HepG2 (cell line): ENCODE data around the gene POLR3K. TPM values are rescaled to one million over a fixed set of nuclear protein-coding genes. Genes with fewer than 3 reads are reported as not detected.

Source experiments
- DZIP1 ChIP-seq: sonication (generic); formaldehyde crosslinking; IDR thresholded peaks from 2 replicates; pipeline ENCODE4 v1.5.0; 2020; ENCODE audit warnings: mild to moderate bottlenecking, missing genetic modification reagents
- ELF4 ChIP-seq: sonication (generic); formaldehyde crosslinking; IDR thresholded peaks from 2 replicates; pipeline ENCODE4 v1.5.0; 2020; ENCODE audit warnings: missing genetic modification reagents, mild to moderate bottlenecking, moderate library complexity, borderline replicate concordance
- KLF16 ChIP-seq, 2 experiments: sonication (generic) in 1 of 2; formaldehyde crosslinking in 1 of 2; IDR thresholded peaks; 2 replicates each; pipeline versions ENCODE4 v1.6.1 to v1.8.0; 2016 to 2023; ENCODE audit warnings: missing genetic modification reagents in 2 of 2, missing compliant biosample characterization in 1 of 2
- MIER3 ChIP-seq: IDR thresholded peaks from 2 replicates; pipeline ENCODE4 v1.6.1; 2016; ENCODE audit warnings: missing compliant biosample characterization, borderline replicate concordance
- PRDM4 ChIP-seq: sonication (generic); formaldehyde crosslinking; IDR thresholded peaks from 2 replicates; pipeline ENCODE4 v1.9.0; 2021; ENCODE audit warnings: missing genetic modification reagents, borderline replicate concordance
- TEAD3 ChIP-seq: optimal IDR thresholded peaks from 2 replicates; pipeline ENCODE3; 2016; ENCODE audit warnings: borderline replicate concordance
- TFDP1 ChIP-seq: IDR thresholded peaks from 2 replicates; pipeline ENCODE4 v1.6.1; 2016; ENCODE audit warnings: missing compliant biosample characterization, missing genetic modification reagents, borderline replicate concordance
- ZMYM4 ChIP-seq: sonication (generic); formaldehyde crosslinking; IDR thresholded peaks from 2 replicates; pipeline ENCODE4 v1.8.1; 2023; ENCODE audit warnings: mild to moderate bottlenecking, missing genetic modification reagents
- ZNF503 ChIP-seq: sonication (generic); formaldehyde crosslinking; IDR thresholded peaks from 2 replicates; pipeline ENCODE4 v1.4.0; 2020; ENCODE audit warnings: missing genetic modification reagents
- ZNF75D ChIP-seq: sonication (generic); formaldehyde crosslinking; IDR thresholded peaks from 2 replicates; pipeline ENCODE4 v1.8.1; 2023; ENCODE audit warnings: missing genetic modification reagents, mild to moderate bottlenecking, borderline replicate concordance
- ZNF839 ChIP-seq: sonication (generic); formaldehyde crosslinking; IDR thresholded peaks from 2 replicates; pipeline ENCODE4 v1.4.0; 2020; ENCODE audit warnings: missing genetic modification reagents, mild to moderate bottlenecking, borderline replicate concordance
- polyA plus RNA-seq, 8 experiments: library from polyadenylated mRNA; depleted of rRNA in 3 of 8; stranded (reverse) in 7 of 8; unstranded in 1 of 8; fragments of >200 nt; fragmentation: Illumina TruSeq in 4 of 8; extraction: Trizol in 4 of 8; gene quantifications; 2 replicates each; pipeline versions ENCODE4 v1.2.1 to v1.2.3, GENCODE V29; 2011 to 2016; ENCODE audit warnings: low read depth in 4 of 8, missing spikeins in 1 of 8, mixed read lengths in 1 of 8; ENCODE audit not compliant: insufficient read depth in 1 of 8
- total RNA-seq, 5 experiments: library from RNA; depleted of rRNA; stranded (reverse); fragments of >200 nt; fragmentation: Illumina TruSeq; extraction: Trizol; gene quantifications; 2 replicates each; pipeline ENCODE4 v1.2.3, GENCODE V29; 2016; ENCODE audit warnings: low read depth in 1 of 5
- TF ChIP-seq, protein P1 (sequence below): sonication (generic); formaldehyde crosslinking; IDR thresholded peaks from 2 replicates; pipeline ENCODE4 v1.8.1; 2023; ENCODE audit warnings: mild to moderate bottlenecking, moderate library complexity, missing genetic modification reagents
- TF ChIP-seq, protein P2 (sequence below): sonication (generic); formaldehyde crosslinking; IDR thresholded peaks from 2 replicates; pipeline ENCODE4 v1.4.0; 2020; ENCODE audit warnings: missing genetic modification reagents, borderline replicate concordance

Gene POLR3K
- total and polyA plus RNA-seq, 2 of the 13 experiments (the other 11 are each of a cell fraction or from before 2014, with no cell fraction given): 14.8 to 18.8 TPM

DNA sequence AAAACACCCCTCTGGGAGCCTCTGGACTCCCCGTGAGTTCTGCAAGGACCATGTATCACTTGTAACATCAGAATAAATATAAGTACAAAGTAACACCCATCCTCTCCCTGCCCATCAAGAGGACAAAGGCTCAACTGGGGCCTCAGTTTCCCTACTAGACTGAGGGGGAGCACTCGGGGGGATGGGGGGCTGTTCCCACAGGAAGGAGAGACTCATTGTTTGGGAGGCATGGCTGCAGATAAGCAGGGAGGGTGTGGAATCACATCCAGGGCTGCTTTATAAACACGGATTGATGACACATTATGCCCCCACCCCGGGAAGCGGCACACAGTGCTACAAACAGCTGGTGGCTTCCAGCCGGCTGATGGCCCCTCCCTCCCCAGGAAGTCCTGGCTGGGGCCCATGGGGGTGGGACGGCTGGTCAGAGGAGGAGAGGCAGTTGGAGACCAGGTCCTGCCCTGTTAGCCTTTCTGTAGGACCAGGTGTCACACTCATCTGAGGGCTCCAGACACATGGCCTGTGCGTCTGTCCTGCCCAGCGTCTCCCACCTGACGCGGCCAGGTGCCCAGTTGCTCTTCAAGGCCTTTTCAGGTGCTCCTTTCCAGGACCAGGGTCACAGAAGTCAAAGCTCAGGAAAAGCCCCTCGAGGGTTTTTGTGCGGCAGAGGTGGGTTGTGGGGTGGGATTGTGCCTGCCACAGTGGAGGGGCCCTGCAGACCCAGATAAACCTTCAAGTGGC is 23.3 kb upstream of the POLR3K start (continued):
- TF ChIP-seq DZIP1 (CRISPR knock-in tag) (no peak), TEAD3 (CRISPR knock-in tag) (peak; percentile 29), ELF4 (CRISPR knock-in tag) (no peak; the same call in 1 of the 2 replicates), ZNF839 (CRISPR knock-in tag) (no peak), ZMYM4 (no peak), MIER3 (CRISPR knock-in tag) (no peak), KLF16 (CRISPR knock-in tag; IDR thresholded peaks at IDR 0.05) (no peak), ZNF503 (CRISPR knock-in tag) (no peak), PRDM4 (no peak), ZNF75D (CRISPR knock-in tag) (no peak), TFDP1 (CRISPR knock-in tag) (peak; percentile 10; the same call in 1 of the 2 replicates)
- TF ChIP-seq, protein P1, sequence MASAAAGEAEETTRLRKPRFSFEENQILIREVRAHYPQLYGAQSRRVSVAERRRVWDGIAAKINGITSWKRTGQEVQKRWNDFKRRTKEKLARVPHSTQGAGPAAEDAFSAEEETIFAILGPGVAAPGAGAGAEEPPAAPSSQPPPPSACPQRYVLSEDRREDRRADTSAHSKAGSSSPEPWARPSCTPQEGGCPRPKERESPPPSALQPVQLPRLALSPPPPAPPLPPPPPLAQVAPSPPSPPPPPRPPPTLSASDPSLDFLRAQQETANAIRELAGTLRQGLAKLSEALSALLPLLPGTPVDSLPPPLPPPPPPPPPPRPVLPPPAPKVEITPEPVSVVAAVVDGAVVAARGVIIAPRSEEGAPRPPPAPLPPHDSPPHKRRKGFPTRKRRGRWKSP (CRISPR knock-in tag): no peak
- TF ChIP-seq, protein P2, sequence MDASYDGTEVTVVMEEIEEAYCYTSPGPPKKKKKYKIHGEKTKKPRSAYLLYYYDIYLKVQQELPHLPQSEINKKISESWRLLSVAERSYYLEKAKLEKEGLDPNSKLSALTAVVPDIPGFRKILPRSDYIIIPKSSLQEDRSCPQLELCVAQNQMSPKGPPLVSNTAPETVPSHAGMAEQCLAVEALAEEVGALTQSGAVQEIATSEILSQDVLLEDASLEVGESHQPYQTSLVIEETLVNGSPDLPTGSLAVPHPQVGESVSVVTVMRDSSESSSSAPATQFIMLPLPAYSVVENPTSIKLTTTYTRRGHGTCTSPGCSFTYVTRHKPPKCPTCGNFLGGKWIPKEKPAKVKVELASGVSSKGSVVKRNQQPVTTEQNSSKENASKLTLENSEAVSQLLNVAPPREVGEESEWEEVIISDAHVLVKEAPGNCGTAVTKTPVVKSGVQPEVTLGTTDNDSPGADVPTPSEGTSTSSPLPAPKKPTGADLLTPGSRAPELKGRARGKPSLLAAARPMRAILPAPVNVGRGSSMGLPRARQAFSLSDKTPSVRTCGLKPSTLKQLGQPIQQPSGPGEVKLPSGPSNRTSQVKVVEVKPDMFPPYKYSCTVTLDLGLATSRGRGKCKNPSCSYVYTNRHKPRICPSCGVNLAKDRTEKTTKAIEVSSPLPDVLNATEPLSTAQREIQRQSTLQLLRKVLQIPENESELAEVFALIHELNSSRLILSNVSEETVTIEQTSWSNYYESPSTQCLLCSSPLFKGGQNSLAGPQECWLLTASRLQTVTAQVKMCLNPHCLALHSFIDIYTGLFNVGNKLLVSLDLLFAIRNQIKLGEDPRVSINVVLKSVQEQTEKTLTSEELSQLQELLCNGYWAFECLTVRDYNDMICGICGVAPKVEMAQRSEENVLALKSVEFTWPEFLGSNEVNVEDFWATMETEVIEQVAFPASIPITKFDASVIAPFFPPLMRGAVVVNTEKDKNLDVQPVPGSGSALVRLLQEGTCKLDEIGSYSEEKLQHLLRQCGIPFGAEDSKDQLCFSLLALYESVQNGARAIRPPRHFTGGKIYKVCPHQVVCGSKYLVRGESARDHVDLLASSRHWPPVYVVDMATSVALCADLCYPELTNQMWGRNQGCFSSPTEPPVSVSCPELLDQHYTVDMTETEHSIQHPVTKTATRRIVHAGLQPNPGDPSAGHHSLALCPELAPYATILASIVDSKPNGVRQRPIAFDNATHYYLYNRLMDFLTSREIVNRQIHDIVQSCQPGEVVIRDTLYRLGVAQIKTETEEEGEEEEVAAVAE (CRISPR knock-in tag): no peak
